ENCODE measurements around the gene CDC42BPB. TPM values are rescaled to one million over a fixed set of nuclear protein-coding genes. Genes with fewer than 3 reads are reported as not detected.

Gene CDC42BPB
- total and polyA plus RNA-seq, 2 of the 4 experiments (the other 2 are of a cell fraction), result 49.1 to 81.4 TPM

GRCh38 chr14:103078860-103079587 lies 21.7 kb upstream of the CDC42BPB start:
- intact Hi-C loops (cut with micrococcal nuclease) (loop anchor here (1.0 to 10.0 kb wide), 2 partner anchors 106 to 214 kb away; no protein-coding TSS in a partner anchor), dilution Hi-C loops (cut with HindIII; ENCODE audit: low sequenced_read_pairs, unreplicated experiment) (no loop called here), in situ Hi-C loops (cut with MboI; ENCODE audit: low sequenced_read_pairs) (loop anchor here (5.0 kb wide), 1 partner anchor 213 kb away; no protein-coding TSS in a partner anchor)
- Histone ChIP-seq H4K91ac (ENCODE audit: insufficient read depth, low read depth, low read length) (no peak overlapping the region), H3K9me1 (ENCODE audit: insufficient read depth, low read length) (no peaks in the 10 kb centered on the region), H3K27me3 (ENCODE audit: control insufficient read depth, insufficient read depth, low read length) (peaks cover 22% of the 10 kb centered on the region), H3K4ac (ENCODE audit: low read depth, low read length) (no peak overlapping the region), H3K23ac (ENCODE audit: low read depth, low read length) (no peak overlapping the region), H2BK15ac (ENCODE audit: low read depth, low read length) (no peak overlapping the region), H3K18ac (ENCODE audit: low read depth, low read length) (no peak overlapping the region), H3K14ac (replicated peaks; ENCODE audit: low read depth, low read length) (no peak overlapping the region), H3K4me1 (ENCODE audit: control insufficient read depth, insufficient read depth, low read length) (peaks cover 2% of the 10 kb centered on the region; the same call in 1 of the 2 replicates), H3K36me3 (ENCODE audit: control insufficient read depth, insufficient read depth, low read length) (no peaks in the 10 kb centered on the region), H2BK20ac (ENCODE audit: low read depth, low read length) (no peak overlapping the region), H2BK120ac (ENCODE audit: low read depth, low read length) (no peak overlapping the region), H3K27ac (ENCODE audit: insufficient read depth, low read length) (no peak overlapping the region), H3K9me3 (ENCODE audit: control insufficient read depth, insufficient read depth, low read length) (peaks cover 2% of the 10 kb centered on the region; the same call in 1 of the 2 replicates), H2AFZ (replicated peaks; ENCODE audit: low read length, poor library complexity) (no peak overlapping the region), H2AK5ac (ENCODE audit: low read depth, low read length) (no peak overlapping the region), H3K9ac (ENCODE audit: low read depth, low read length) (no peak overlapping the region), H3K4me3 (ENCODE audit: insufficient read depth, low read depth, low read length) (no peak overlapping the region), H4K8ac (ENCODE audit: low read depth in 2 of 2, low read length in 2 of 2) (no peak overlapping the region), H3K56ac (ENCODE audit: extremely low read depth, insufficient read depth, low read length) (no peak overlapping the region), H4K20me1 (ENCODE audit: insufficient read depth, low read length) (no peaks in the 10 kb centered on the region), H3K4me2 (ENCODE audit: low read depth, low read length) (no peak overlapping the region), H2BK5ac (ENCODE audit: low read depth, low read length, poor library complexity, severe bottlenecking) (no peak overlapping the region), H2AK9ac (replicated peaks; ENCODE audit: low read depth, low read length, poor library complexity) (no peak overlapping the region), H4K5ac (ENCODE audit: low read depth, low read length) (no peak overlapping the region), H3K79me1 (ENCODE audit: low read depth in 1 of 2, low read length in 2 of 2) (no peaks in the 10 kb centered on the region)
- WGBS, 2 experiments (ENCODE audit: extremely low coverage in 2 of 2, insufficient read length in 1 of 2), result 73% methylated on average over 5 of the region's 11 CpGs; no CpG with 5 or more reads in 1 of the 2 experiments
- no peak for DNase-seq
- ChIA-PET CTCF (interaction anchor here (0.6 kb wide), 1 partner anchor 202 kb away, joined by 4 read pairs; no protein-coding TSS in a partner anchor), POLR2A (ENCODE audit: unreplicated experiment) (no interaction called here)
- no TSS peak for BruUV-seq (replicated peaks)
- no peak for ATAC-seq (ENCODE audit: low read depth)
- TF ChIP-seq CTCF (conservative IDR thresholded peaks at IDR 0.05; ENCODE audit: low read depth, low read length) (no peak), RAD21 (IDR thresholded peaks at IDR 0.05; ENCODE audit: low read length) (no peak), MXI1 (IDR thresholded peaks at IDR 0.05; ENCODE audit: borderline replicate concordance, low read depth, low read length) (no peak), RFX5 (IDR thresholded peaks at IDR 0.05; ENCODE audit: low read depth, low read length) (no peak), FOS (IDR thresholded peaks at IDR 0.05; ENCODE audit: low read depth, low read length) (no peak), POLR2A (IDR thresholded peaks at IDR 0.05; ENCODE audit: low read depth, low read length) (no peak), NFE2L2 (IDR thresholded peaks at IDR 0.05; ENCODE audit: low read depth, low read length) (no peak), CEBPB (IDR thresholded peaks at IDR 0.05; ENCODE audit: low read depth, low read length) (no peak), MAZ (IDR thresholded peaks at IDR 0.05; ENCODE audit: borderline replicate concordance, low read depth, low read length) (no peak), RCOR1 (IDR thresholded peaks at IDR 0.05; ENCODE audit: insufficient replicate concordance, low read length) (no peak), USF2 (IDR thresholded peaks at IDR 0.05; ENCODE audit: low read depth, low read length) (no peak), SMC3 (IDR thresholded peaks at IDR 0.05; ENCODE audit: low read depth, low read length) (no peak), MAFK (IDR thresholded peaks at IDR 0.05; ENCODE audit: low read depth, low read length) (no peak), BHLHE40 (IDR thresholded peaks at IDR 0.05; ENCODE audit: low read depth, low read length) (no peak), ELK1 (IDR thresholded peaks at IDR 0.05; ENCODE audit: borderline replicate concordance, low read depth, low read length) (no peak)
